AG10803 (cell line): ENCODE results near the gene TTYH3.

Experiments
- DNase-seq: peaks from one replicate; pipeline ENCODE4 v3.0.0; 2010; ENCODE audit warnings: low read depth
- H3K4me3 ChIP-seq: 2 replicates; pipeline ENCODE4 v1.5.1; 2011; ENCODE audit warnings: mild to moderate bottlenecking, low read length, control low read depth
- CTCF ChIP-seq: conservative IDR thresholded peaks from 2 replicates; pipeline ENCODE4 v1.5.1; 2011; ENCODE audit warnings: mild to moderate bottlenecking, low read length, control low read depth, inconsistent platforms

Gene TTYH3

GRCh38 chr7:2638224-2638991 is 6.6 kb downstream of the TTYH3 start:
- H3K4me3 ChIP-seq: peak overlapping the region; percentile 12
- TF ChIP-seq CTCF: no peak
- peak; percentile 86 for DNase-seq

- no peak for TF ChIP-seq CTCF
- no peak for DNase-seq
- H3K4me3 ChIP-seq: no peak overlapping the region
These were observed 7.4 kb downstream of the TTYH3 start for GRCh38 chr7:2639181-2639681.

- DNase-seq: no peak
- no peak overlapping the region for H3K4me3 ChIP-seq
- no peak for TF ChIP-seq CTCF
These were observed 8.1 kb downstream of the TTYH3 start for GRCh38 chr7:2639695-2640481.

GRCh38 chr7:2640482-2640830 is 8.7 kb downstream of the TTYH3 start:
- DNase-seq: no peak
- no peak for TF ChIP-seq CTCF
- no peak overlapping the region for H3K4me3 ChIP-seq

- no peak for TF ChIP-seq CTCF
- H3K4me3 ChIP-seq: peak overlapping the region; percentile 20
- no peak for DNase-seq
These were observed 9.1 kb downstream of the TTYH3 start for GRCh38 chr7:2640846-2641316.

- DNase-seq: peak; percentile 99
- no peak for TF ChIP-seq CTCF
- H3K4me3 ChIP-seq: peak overlapping the region; percentile 20
These were observed 9.9 kb downstream of the TTYH3 start for GRCh38 chr7:2641406-2642393.
